Nephron (organoid): ENCODE results near the gene NEGR1.

Experiments used
- H3K27ac Mint-ChIP-seq, 3 experiments: 2 replicates each; pipeline ENCODE4 v1.8.0; 2020; ENCODE audit warnings: mixed read lengths in 3 of 3, mild to moderate bottlenecking in 2 of 3, moderate library complexity in 1 of 3
- H3K27me3 Mint-ChIP-seq: 2 replicates; pipeline ENCODE4 v1.8.0; 2021; ENCODE audit warnings: low read depth, mild to moderate bottlenecking, moderate library complexity, mixed read lengths
- H3K36me3 Mint-ChIP-seq: 2 replicates; pipeline ENCODE4 v1.8.0; 2020; ENCODE audit warnings: low read depth, mixed read lengths
- H3K4me1 Mint-ChIP-seq: 2 replicates; pipeline ENCODE4 v1.8.0; 2020; ENCODE audit warnings: mixed read lengths
- H3K4me3 Mint-ChIP-seq, 3 experiments: 2 replicates each; pipeline ENCODE4 v1.8.0; 2020; ENCODE audit warnings: mild to moderate bottlenecking in 3 of 3, mixed read lengths in 3 of 3, moderate library complexity in 2 of 3
- H3K9me3 Mint-ChIP-seq: 2 replicates; pipeline ENCODE4 v1.8.0; 2020; ENCODE audit warnings: mixed read lengths
- CTCF ChIP-seq, 3 experiments: fragments of 200-600 bp; sonication (generic); IDR thresholded peaks; one replicate each; pipeline ENCODE4 v1.5.0; 2021; ENCODE audit warnings: antibody characterized with exemption in 3 of 3; ENCODE audit not compliant: unreplicated experiment in 3 of 3

NEGR1 gene

DNA sequence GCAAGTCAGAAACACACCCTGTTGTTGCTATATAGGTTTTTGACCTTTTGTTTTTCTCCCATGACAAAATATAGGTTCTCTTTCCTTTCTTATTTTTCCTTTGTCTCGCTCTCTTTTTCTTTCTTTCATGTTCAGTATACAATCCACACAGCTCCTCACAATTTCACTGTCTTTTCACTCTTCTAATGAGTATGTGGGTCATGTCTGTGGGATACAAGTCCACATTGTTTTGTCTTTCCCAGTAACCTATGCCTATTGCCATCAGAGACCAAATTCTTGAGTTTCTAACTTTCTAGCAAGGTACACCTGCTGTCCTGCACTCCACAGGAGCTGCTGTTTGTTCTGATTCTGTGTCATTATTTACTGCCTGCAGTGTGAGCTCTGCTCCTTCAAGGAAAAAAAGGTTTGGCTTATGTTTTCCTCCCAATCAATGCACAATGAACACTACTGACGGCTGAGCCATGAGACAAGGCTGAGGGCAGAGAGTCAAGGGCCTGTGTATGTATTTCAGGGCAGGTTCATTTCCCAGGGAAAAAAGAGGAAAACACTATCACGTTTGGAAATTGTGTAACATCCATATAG is 453.8 kb downstream of the NEGR1 start:
- TF ChIP-seq CTCF (IDR thresholded peaks at IDR 0.05; ENCODE audit: unreplicated experiment in 3 of 3): no peak
- Mint-ChIP-seq H3K27me3 (no peaks in the 10 kb centered on the region), H3K4me3 (no peak overlapping the region), H3K4me1 (no peaks in the 10 kb centered on the region), H3K9me3 (no peaks in the 10 kb centered on the region), H3K27ac (no peak overlapping the region), H3K36me3 (no peaks in the 10 kb centered on the region)

- no peaks in the 10 kb centered on the region for H3K9me3 Mint-ChIP-seq
- H3K4me3 Mint-ChIP-seq: no peak overlapping the region
- H3K27ac Mint-ChIP-seq: no peak overlapping the region
- H3K36me3 Mint-ChIP-seq: no peaks in the 10 kb centered on the region
- no peak for TF ChIP-seq CTCF (IDR thresholded peaks at IDR 0.05; ENCODE audit: unreplicated experiment in 3 of 3)
- no peaks in the 10 kb centered on the region for H3K4me1 Mint-ChIP-seq
- H3K27me3 Mint-ChIP-seq: no peaks in the 10 kb centered on the region
Measured at GRCh38 chr1:71823708-71824305, 458.5 kb downstream of the NEGR1 start.

DNA sequence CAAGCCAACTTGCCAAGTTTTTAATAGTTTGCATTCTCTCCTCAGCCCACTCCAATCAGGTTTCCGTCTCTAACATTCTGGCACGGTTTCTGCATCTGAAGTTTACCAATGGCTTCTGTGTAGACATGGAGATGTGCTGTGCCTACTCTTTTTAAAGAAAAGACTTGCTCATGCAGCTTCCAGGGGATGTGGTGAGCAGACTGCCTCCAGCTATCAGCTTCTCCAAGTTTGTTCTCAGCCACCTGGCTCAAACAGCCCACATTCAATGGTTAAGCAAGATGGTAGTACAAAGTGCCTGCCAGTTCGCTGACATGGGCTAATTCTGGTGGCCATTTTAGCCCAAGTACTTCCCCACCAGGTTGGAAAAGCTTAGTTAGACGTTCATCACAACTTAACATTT is 465.3 kb downstream of the NEGR1 start:
- no peaks in the 10 kb centered on the region for H3K9me3 Mint-ChIP-seq
- TF ChIP-seq CTCF (IDR thresholded peaks at IDR 0.05; ENCODE audit: unreplicated experiment in 3 of 3): no peak
- no peaks in the 10 kb centered on the region for H3K36me3 Mint-ChIP-seq
- H3K27ac Mint-ChIP-seq: no peak overlapping the region
- H3K4me1 Mint-ChIP-seq: no peaks in the 10 kb centered on the region
- no peaks in the 10 kb centered on the region for H3K27me3 Mint-ChIP-seq
- H3K4me3 Mint-ChIP-seq: no peak overlapping the region

DNA sequence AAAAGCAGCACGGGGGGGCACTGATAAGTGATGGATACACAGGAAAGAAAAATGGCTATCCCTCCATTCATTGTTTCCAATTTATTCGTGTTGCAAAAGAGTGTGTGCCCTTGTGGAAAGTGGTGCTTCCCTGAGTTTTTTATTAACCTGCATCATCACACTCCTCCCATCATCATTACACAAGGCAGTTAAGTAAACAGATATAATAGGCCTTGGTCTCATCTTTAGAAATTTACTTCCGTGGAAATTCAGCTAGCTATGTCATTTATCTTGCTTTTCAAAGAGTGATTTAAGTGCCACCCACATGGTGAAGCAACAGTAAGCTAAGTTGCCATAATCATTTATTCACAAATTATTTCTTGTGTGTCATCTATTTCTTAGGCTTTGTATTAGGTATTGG is 473.3 kb downstream of the NEGR1 start:
- Mint-ChIP-seq H3K27me3 (no peaks in the 10 kb centered on the region), H3K36me3 (no peaks in the 10 kb centered on the region), H3K4me1 (no peaks in the 10 kb centered on the region), H3K27ac (no peak overlapping the region), H3K4me3 (no peak overlapping the region), H3K9me3 (peaks cover 2% of the 10 kb centered on the region)
- no peak for TF ChIP-seq CTCF (IDR thresholded peaks at IDR 0.05; ENCODE audit: unreplicated experiment in 3 of 3)

DNA sequence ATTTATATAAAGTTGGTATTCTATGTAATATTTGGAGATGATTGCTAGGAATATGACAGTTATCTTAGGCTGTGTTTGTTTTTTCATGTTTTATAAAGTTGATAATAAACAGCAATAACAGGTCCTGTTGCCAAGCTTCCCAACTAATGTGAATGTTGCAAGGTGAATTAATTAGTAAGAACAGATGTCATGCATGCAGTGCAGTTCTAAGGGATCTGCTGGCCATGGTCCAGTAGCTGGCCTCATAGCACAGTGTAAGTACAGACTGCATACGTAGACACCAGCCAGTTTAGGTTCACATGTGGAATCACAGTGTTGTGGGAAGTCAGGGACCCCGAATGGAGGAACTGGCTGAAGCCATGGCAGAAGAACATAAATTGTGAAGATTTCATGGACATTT is 478.2 kb downstream of the NEGR1 start:
- Mint-ChIP-seq H3K4me3 (no peak overlapping the region), H3K9me3 (peaks cover 2% of the 10 kb centered on the region), H3K4me1 (no peaks in the 10 kb centered on the region), H3K27me3 (no peaks in the 10 kb centered on the region), H3K36me3 (no peaks in the 10 kb centered on the region), H3K27ac (no peak overlapping the region)
- TF ChIP-seq CTCF (IDR thresholded peaks at IDR 0.05; ENCODE audit: unreplicated experiment in 3 of 3): no peak

GRCh38 chr1:71796006-71796405 is 486.3 kb downstream of the NEGR1 start:
- no peaks in the 10 kb centered on the region for H3K27me3 Mint-ChIP-seq
- TF ChIP-seq CTCF (IDR thresholded peaks at IDR 0.05; ENCODE audit: unreplicated experiment in 3 of 3): no peak
- no peaks in the 10 kb centered on the region for H3K9me3 Mint-ChIP-seq
- no peaks in the 10 kb centered on the region for H3K4me1 Mint-ChIP-seq
- peak overlapping the region in 1 of 3 experiments; percentile 0 for H3K27ac Mint-ChIP-seq
- H3K4me3 Mint-ChIP-seq: no peak overlapping the region
- H3K36me3 Mint-ChIP-seq: no peaks in the 10 kb centered on the region
